Measurements from ENCODE around the gene PXMP4. TPM values are rescaled to one million over a fixed set of nuclear protein-coding genes. Genes with fewer than 3 reads are reported as not detected.
A peak's percentile ranks its signal among the peaks of the same experiment; 100 is the strongest.
"Not testable (repeated sequence)": the region's sequence is repeated elsewhere in the genome, so short reads cannot be mapped to it uniquely, and the experiment has no call there.

PXMP4 gene
- total RNA-seq, 1 experiment from 2014 or later, result 5.7 TPM

DNA sequence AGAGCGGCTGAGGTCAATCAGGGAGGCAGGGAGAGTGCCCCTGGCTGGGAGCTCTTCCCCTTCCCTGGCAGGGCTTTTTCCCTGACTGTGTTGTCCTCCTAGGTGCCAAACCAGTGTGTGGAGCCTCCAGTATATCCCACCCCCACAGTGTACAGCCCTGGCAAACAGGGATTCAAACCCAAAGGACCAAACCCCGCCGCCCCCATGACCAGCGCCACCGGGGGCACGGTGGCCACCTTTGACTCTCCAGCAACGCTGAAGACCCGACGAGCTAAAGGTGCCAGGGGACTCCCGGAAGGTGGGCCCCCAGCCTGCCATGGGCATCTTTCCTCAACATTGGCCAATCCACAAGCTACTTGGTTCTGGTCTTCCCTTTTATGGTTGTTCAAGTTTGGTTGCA is 36.9 kb upstream of the PXMP4 start:
- Histone ChIP-seq H3K9ac (ENCODE audit: extremely low read depth, insufficient read length, low read length) (no peak overlapping the region), H3K23me2 (ENCODE audit: insufficient read length, low read depth, low read length, poor library complexity, severe bottlenecking) (no peaks in the 10 kb centered on the region), H2BK5ac (ENCODE audit: insufficient read length, low read length) (no peak overlapping the region), H2AFZ (ENCODE audit: low read length) (no peak overlapping the region), H3K79me2 (ENCODE audit: insufficient read depth, low read length) (no peaks in the 10 kb centered on the region), H3K9me3 (ENCODE audit: control insufficient read depth, low read depth, low read length) (no peaks in the 10 kb centered on the region), H4K8ac (replicated peaks; ENCODE audit: insufficient read length, low read depth, low read length) (no peak overlapping the region), H2BK120ac (ENCODE audit: low read depth, low read length, poor library complexity, severe bottlenecking) (no peak overlapping the region), H2BK15ac (ENCODE audit: low read depth, low read length) (no peak overlapping the region), H2BK12ac (ENCODE audit: insufficient read length, low read depth, low read length) (no peak overlapping the region), H3K27ac (ENCODE audit: insufficient read length, low read depth, low read length) (no peak overlapping the region), H4K91ac (ENCODE audit: insufficient read length, low read depth, low read length) (no peak overlapping the region), H3K79me1 (ENCODE audit: insufficient read depth, low read depth, low read length, poor library complexity, severe bottlenecking) (no peaks in the 10 kb centered on the region), H4K20me1 (ENCODE audit: control insufficient read depth, insufficient read depth, insufficient read length) (no peaks in the 10 kb centered on the region), H3K23ac (ENCODE audit: insufficient read length, low read depth, low read length) (no peak overlapping the region), H3T11ph (ENCODE audit: low read length) (no peak overlapping the region), H4K5ac (ENCODE audit: insufficient read length, low read depth, low read length) (no peak overlapping the region), H2BK20ac (ENCODE audit: low read depth, low read length, poor library complexity, severe bottlenecking) (no peak overlapping the region), H3K14ac (ENCODE audit: insufficient read depth, low read length) (no peak overlapping the region), H3K4ac (ENCODE audit: low read depth, low read length) (no peak overlapping the region), H3K18ac (ENCODE audit: insufficient read length, low read depth, low read length) (no peak overlapping the region), H2AK5ac (ENCODE audit: insufficient read length, low read length) (no peak overlapping the region), H3K4me2 (ENCODE audit: insufficient read depth, insufficient read length, low read length) (no peak overlapping the region), H3K27me3 (ENCODE audit: insufficient read depth, low read length) (no peaks in the 10 kb centered on the region), H3K4me1 (ENCODE audit: insufficient read depth, low read length) (no peaks in the 10 kb centered on the region; the same call in 1 of the 2 replicates), H3K56ac (ENCODE audit: insufficient read length, low read depth, low read length) (no peak overlapping the region)
- Mint-ChIP-seq H3K4me3 (no peak overlapping the region), H3K9me3 (0 out of 5 replicates have a peak, but pooled peaks cover 0 to 2% of the 10 kb centered on the region in 2 experiments), H3K27me3 (ENCODE audit: low read depth) (no peaks in the 10 kb centered on the region), H3K4me1 (peaks cover 11 to 13% of the 10 kb centered on the region in 2 experiments), H3K36me3 (ENCODE audit: insufficient read depth in 1 of 3, low read depth in 3 of 3) (peaks cover 12 to 59% (median 23%) of the 10 kb centered on the region in 3 experiments), H3K27ac (peak overlapping the region in 1 of 3 experiments; percentile 13; a peak in 1 of 7 replicates)
- no peak for TF ChIP-seq CTCF (conservative IDR thresholded peaks at IDR 0.05)
- DNase-seq, result no peak
- WGBS (ENCODE audit: extremely low coverage, insufficient read length, low lambda C conversion rate), result no CpG with 5 or more reads among the region's 10 CpGs

GRCh38 chr20:33755936-33756490 is 35.9 kb upstream of the PXMP4 start:
- not testable (repeated sequence) for H4K91ac ChIP-seq (ENCODE audit: insufficient read length, low read depth, low read length); H3K56ac ChIP-seq (ENCODE audit: insufficient read length, low read depth, low read length); H3K4ac ChIP-seq (ENCODE audit: low read depth, low read length); DNase-seq; H2BK120ac ChIP-seq (ENCODE audit: low read depth, low read length, poor library complexity, severe bottlenecking); H3K27ac ChIP-seq (ENCODE audit: insufficient read length, low read depth, low read length); H3K27me3 ChIP-seq (ENCODE audit: insufficient read depth, low read length); H3K9ac ChIP-seq (ENCODE audit: extremely low read depth, insufficient read length, low read length); H3K23ac ChIP-seq (ENCODE audit: insufficient read length, low read depth, low read length); H3K23me2 ChIP-seq (ENCODE audit: insufficient read length, low read depth, low read length, poor library complexity, severe bottlenecking); H3K4me3 Mint-ChIP-seq; H4K8ac ChIP-seq (replicated peaks; ENCODE audit: insufficient read length, low read depth, low read length); H3T11ph ChIP-seq (ENCODE audit: low read length); H2BK20ac ChIP-seq (ENCODE audit: low read depth, low read length, poor library complexity, severe bottlenecking); H2BK12ac ChIP-seq (ENCODE audit: insufficient read length, low read depth, low read length); H3K9me3 Mint-ChIP-seq; H2AK5ac ChIP-seq (ENCODE audit: insufficient read length, low read length); H3K27me3 Mint-ChIP-seq (ENCODE audit: low read depth); H4K5ac ChIP-seq (ENCODE audit: insufficient read length, low read depth, low read length); H3K79me1 ChIP-seq (ENCODE audit: insufficient read depth, low read depth, low read length, poor library complexity, severe bottlenecking); H3K4me1 ChIP-seq (ENCODE audit: insufficient read depth, low read length); H3K4me2 ChIP-seq (ENCODE audit: insufficient read depth, insufficient read length, low read length); H3K14ac ChIP-seq (ENCODE audit: insufficient read depth, low read length); H2AFZ ChIP-seq (ENCODE audit: low read length); H2BK15ac ChIP-seq (ENCODE audit: low read depth, low read length); H3K9me3 ChIP-seq (ENCODE audit: control insufficient read depth, low read depth, low read length); H3K18ac ChIP-seq (ENCODE audit: insufficient read length, low read depth, low read length); H4K20me1 ChIP-seq (ENCODE audit: control insufficient read depth, insufficient read depth, insufficient read length); H2BK5ac ChIP-seq (ENCODE audit: insufficient read length, low read length); H3K79me2 ChIP-seq (ENCODE audit: insufficient read depth, low read length)
- Mint-ChIP-seq H3K4me1 (peaks cover 11 to 13% of the 10 kb centered on the region in 2 experiments), H3K36me3 (ENCODE audit: insufficient read depth in 1 of 3, low read depth in 3 of 3) (peaks cover 14 to 60% (median 23%) of the 10 kb centered on the region in 3 experiments), H3K27ac (peak overlapping the region; percentile 92 to 96 (median 95))
- WGBS (ENCODE audit: extremely low coverage, insufficient read length, low lambda C conversion rate), result no CpG with 5 or more reads among the region's 10 CpGs
